ENCODE data around the gene BEND7.

BEND7 gene

DNA sequence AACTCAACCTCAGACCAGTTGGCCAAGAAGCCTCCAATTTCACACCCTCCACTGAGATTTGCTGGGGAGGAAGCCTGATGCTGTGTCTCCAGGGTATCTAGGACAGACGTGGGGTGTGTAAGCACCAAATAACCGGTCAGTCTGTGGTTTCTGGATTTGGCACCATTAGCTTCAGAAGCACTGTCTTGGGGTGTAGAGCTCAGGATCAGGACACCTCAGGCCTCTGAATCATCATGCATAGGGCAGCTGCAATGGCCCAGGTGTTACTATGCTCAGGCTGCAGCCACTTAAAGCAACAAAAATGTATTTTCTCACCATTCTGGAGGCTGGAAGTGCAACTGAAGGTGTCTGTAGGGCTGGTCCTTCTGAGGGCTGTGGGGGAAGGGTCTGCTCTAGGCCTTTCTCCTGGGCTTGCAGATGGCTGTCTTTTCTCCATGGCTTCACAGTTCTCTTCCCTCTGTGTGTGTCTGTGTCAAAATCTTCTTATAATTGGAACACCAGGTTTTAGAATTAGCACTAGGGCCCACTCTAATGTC lies 107.4 kb downstream of the BEND7 start:
- in situ Hi-C loops (cut with MboI; ENCODE audit: low pct_unique_long_range_greater_than_20kb, low sequenced_read_pairs, unreplicated experiment) = no loop called here

DNA sequence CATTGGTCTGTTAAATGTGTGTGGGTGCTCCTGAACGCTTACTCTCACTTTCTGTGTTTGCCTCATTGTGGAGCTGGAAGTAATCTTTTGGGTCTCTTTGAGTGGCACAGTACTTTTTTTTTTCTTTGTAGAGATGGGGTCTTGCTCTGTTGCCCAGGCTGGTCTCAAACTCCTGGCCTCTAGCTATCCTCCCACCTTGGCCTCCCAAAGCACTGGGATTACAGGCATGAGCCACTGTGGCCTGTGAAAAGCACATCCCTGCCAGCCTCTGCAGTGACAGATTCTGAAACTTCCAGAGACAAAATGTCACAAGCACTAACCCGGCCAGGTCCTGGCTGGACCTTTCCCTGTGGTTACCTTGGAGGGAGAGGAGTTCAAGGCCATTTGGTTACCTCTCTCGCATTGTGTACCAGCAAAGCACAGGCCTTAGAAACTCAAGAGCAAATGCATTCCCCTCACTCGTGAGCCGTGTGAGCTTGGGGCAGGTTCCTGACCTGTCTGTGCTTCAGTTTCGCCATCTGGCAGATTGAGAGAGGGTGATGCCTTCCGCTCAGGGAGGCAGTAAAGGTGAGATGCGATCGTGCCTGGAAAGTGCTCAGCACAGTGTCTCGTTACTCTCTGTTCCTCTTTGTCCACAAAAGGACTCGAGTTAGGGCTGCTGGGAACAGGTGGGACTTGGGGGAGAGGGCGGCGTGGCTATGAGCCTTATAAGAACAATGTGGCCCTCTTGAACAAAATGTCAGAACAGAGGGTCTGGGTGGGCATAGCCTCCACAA lies 108.1 kb downstream of the BEND7 start:
- in situ Hi-C loops (cut with MboI; ENCODE audit: low pct_unique_long_range_greater_than_20kb, low sequenced_read_pairs, unreplicated experiment) = no loop called here
- DNase-seq (ENCODE audit: low spot score) = no peak
- TF ChIP-seq, protein P1, sequence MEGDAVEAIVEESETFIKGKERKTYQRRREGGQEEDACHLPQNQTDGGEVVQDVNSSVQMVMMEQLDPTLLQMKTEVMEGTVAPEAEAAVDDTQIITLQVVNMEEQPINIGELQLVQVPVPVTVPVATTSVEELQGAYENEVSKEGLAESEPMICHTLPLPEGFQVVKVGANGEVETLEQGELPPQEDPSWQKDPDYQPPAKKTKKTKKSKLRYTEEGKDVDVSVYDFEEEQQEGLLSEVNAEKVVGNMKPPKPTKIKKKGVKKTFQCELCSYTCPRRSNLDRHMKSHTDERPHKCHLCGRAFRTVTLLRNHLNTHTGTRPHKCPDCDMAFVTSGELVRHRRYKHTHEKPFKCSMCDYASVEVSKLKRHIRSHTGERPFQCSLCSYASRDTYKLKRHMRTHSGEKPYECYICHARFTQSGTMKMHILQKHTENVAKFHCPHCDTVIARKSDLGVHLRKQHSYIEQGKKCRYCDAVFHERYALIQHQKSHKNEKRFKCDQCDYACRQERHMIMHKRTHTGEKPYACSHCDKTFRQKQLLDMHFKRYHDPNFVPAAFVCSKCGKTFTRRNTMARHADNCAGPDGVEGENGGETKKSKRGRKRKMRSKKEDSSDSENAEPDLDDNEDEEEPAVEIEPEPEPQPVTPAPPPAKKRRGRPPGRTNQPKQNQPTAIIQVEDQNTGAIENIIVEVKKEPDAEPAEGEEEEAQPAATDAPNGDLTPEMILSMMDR (IDR thresholded peaks at IDR 0.05; ENCODE audit: extremely low read depth, insufficient read depth, missing control alignments) = no peak

More for the DNA sequence above, 107.4 kb downstream of the BEND7 start:
- no peak for DNase-seq (ENCODE audit: low spot score)
- TF ChIP-seq, protein P1 (IDR thresholded peaks at IDR 0.05; ENCODE audit: extremely low read depth, insufficient read depth, missing control alignments) = no peak

DNA sequence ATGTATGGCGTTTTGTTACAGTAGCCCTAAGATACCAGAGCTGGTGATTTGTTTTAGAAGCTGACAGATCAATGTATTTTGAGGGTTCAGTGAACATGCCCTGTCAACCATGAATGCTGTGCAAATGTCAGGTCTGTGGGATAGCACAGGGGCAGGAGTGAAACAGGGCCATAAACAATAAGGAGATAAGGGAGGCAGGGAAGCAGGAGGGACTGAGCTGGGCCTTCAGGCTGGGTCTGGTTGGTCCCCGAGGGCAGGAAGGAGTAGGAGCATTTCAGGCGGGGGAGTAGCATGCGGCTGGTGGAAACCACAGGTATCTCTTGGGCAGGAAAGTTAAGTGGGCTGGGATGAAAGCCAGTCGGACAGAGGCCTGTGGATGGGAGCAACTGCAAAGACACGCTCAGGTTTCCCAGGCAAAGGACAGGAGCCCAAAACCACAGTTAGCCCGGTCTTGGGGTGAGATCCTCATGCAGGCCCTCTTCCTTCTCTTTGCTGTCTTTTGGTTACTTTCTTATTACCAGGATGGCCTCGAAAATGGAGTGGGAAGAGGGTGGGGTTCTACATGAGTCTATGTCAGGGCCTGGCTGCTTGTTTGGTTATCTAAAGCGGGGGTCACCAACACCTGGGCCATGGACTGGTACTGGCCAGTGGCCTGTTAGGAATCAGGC lies 111.2 kb downstream of the BEND7 start:
- TF ChIP-seq, protein P1 (IDR thresholded peaks at IDR 0.05; ENCODE audit: extremely low read depth, insufficient read depth, missing control alignments) = no peak
- in situ Hi-C loops (cut with MboI; ENCODE audit: low pct_unique_long_range_greater_than_20kb, low sequenced_read_pairs, unreplicated experiment) = no loop called here
- no peak for DNase-seq (ENCODE audit: low spot score)

DNA sequence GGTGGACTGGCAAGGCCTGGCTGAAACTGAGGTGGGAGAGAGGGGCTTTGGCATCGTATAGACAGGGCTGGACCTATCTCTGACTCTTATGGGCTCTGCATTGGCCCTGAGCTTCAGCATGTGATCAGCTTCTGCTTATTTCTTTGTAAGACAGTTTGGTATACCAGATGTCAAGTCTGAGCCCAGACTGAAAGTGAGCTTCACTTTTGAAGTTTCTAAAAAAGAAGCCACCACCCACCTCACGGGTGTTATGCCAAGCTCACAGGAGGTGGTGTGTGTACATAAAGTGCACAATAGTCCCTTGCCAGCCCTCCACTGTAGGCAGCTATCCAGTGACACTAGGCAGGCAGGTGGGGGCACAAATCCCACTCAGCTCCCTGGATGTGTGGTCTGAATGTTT lies 112.1 kb downstream of the BEND7 start:
- TF ChIP-seq, protein P1 (IDR thresholded peaks at IDR 0.05; ENCODE audit: extremely low read depth, insufficient read depth, missing control alignments) = no peak
- DNase-seq (ENCODE audit: low spot score) = no peak
- in situ Hi-C loops (cut with MboI; ENCODE audit: low pct_unique_long_range_greater_than_20kb, low sequenced_read_pairs, unreplicated experiment) = no loop called here

DNA sequence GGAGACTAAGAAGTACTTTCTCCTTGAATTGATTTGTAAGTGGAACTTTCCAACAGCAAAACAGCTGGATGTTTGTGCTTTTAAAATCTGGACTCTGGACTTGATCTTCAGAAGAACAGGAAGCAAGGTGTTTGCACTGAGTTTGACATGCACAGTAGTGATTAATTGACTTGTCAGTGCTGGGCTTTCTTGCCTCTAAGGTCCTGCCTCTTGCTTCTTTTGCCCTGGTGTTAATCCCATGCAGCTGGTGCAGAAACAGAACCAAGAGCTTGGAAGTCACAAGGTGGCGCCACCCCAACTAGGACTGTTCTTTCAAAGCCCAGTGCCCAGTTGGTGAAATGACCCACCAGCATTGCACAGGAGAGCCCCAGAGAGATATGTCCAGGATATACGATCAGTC lies 114.0 kb downstream of the BEND7 start:
- in situ Hi-C loops (cut with MboI; ENCODE audit: low pct_unique_long_range_greater_than_20kb, low sequenced_read_pairs, unreplicated experiment) = no loop called here
- DNase-seq (ENCODE audit: low spot score) = no peak
- TF ChIP-seq, protein P1 (IDR thresholded peaks at IDR 0.05; ENCODE audit: extremely low read depth, insufficient read depth, missing control alignments) = no peak

DNA sequence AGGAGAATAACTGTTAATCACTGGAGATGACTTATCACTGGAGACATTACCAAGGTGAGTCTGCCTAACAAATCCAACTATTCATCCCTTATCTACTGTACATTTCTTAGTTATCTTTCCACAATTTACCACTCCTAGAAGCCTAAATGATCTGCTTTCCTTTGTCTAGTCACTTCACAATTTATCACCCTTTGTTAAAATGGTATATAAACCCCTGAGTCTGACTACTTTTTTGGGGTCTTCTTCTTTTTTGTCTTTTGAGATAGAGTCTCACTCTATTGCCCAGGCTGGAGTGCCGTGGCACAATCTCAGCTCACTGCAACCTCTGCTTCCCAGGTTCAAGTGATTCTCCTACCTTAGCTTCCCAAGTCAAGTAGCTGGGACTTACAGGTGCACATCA lies 114.7 kb downstream of the BEND7 start:
- in situ Hi-C loops (cut with MboI; ENCODE audit: low pct_unique_long_range_greater_than_20kb, low sequenced_read_pairs, unreplicated experiment) = no loop called here
- TF ChIP-seq, protein P1 (IDR thresholded peaks at IDR 0.05; ENCODE audit: extremely low read depth, insufficient read depth, missing control alignments) = no peak
- no peak for DNase-seq (ENCODE audit: low spot score)
